RWPE2 (cell line): Measurements from ENCODE around the gene TNS4.

ENCODE experiments used
- ATAC-seq: fragments of 200-7000 bp; cut with Tn5 transposase; 3 replicates; pipeline ENCODE4 v1.9.1; 2021; ENCODE audit warnings: low read depth
- DNase-seq: peaks from one replicate; pipeline ENCODE4 v3.0.0-alpha.2; 2020; ENCODE audit warnings: low spot score
- H3K27ac ChIP-seq: fragments of 450-650 bp; 2 replicates; pipeline ENCODE4 v1.5.1; 2017; ENCODE audit warnings: mild to moderate bottlenecking; ENCODE audit not compliant: poor library complexity, severe bottlenecking
- H3K27me3 ChIP-seq: fragments of 250-450 bp; sonication (Bioruptor Pico); 2 replicates; pipeline ENCODE4 v1.5.1; 2021; ENCODE audit warnings: mild to moderate bottlenecking, moderate library complexity; ENCODE audit not compliant: insufficient read depth, poor library complexity, severe bottlenecking
- H3K36me3 ChIP-seq: fragments of 250-450 bp; sonication (Bioruptor Pico); 2 replicates; pipeline ENCODE4 v1.5.1; 2020; ENCODE audit warnings: low read depth, mild to moderate bottlenecking, moderate library complexity
- H3K4me1 ChIP-seq: fragments of 250-450 bp; sonication (Bioruptor Pico); 2 replicates; pipeline ENCODE4 v1.5.1; 2021; ENCODE audit warnings: mild to moderate bottlenecking, moderate library complexity; ENCODE audit not compliant: insufficient read depth, poor library complexity, severe bottlenecking
- H3K4me3 ChIP-seq: fragments of 250-450 bp; sonication (Bioruptor Pico); 2 replicates; pipeline ENCODE4 v1.5.1; 2021; ENCODE audit warnings: mild to moderate bottlenecking, moderate library complexity; ENCODE audit not compliant: severe bottlenecking
- H3K9me3 ChIP-seq: fragments of 250-450 bp; sonication (Bioruptor Pico); 2 replicates; pipeline ENCODE4 v1.5.1; 2021; ENCODE audit warnings: mild to moderate bottlenecking, moderate library complexity; ENCODE audit not compliant: severe bottlenecking
- TF ChIP-seq, protein P1 (sequence below): fragments of 450-650 bp; IDR thresholded peaks from one replicate; pipeline ENCODE4 v1.5.1; 2017; ENCODE audit warnings: mild to moderate bottlenecking, moderate library complexity; ENCODE audit not compliant: poor library complexity, severe bottlenecking

The TNS4 gene

DNA sequence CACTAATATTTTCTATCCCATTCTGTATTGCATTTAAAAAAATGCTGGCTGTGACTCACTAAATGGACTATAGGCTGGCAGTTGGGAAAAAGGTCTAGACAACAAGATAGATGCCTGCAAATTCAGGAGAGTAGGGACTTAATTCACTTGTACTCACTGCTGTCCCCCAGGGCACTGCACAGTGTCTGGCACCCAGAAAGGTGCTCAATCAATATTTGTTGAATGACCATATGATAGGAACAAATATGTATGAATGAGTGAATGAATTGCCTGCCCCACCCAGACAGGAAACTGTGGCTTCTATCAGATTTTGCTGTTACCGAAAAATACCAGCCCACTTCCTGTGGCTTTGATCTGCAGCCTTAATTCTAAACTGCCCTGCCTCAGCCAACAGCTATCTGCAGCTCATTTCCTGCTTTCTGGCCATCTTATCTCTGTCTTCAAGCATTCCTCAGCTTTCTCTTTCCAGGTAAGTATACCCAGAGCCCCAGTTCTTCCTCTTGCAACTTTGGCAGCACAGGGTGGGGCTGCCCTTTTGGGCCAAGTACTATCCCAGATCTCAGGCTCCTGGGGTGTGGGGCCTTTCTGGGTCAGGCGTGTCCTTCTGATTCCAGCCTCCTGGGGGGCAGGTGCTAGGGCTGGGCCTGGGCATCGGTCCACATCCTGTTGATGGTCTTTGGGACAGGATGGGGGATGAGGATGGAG is 15.3 kb upstream of the TNS4 start:
- TF ChIP-seq, protein P1, sequence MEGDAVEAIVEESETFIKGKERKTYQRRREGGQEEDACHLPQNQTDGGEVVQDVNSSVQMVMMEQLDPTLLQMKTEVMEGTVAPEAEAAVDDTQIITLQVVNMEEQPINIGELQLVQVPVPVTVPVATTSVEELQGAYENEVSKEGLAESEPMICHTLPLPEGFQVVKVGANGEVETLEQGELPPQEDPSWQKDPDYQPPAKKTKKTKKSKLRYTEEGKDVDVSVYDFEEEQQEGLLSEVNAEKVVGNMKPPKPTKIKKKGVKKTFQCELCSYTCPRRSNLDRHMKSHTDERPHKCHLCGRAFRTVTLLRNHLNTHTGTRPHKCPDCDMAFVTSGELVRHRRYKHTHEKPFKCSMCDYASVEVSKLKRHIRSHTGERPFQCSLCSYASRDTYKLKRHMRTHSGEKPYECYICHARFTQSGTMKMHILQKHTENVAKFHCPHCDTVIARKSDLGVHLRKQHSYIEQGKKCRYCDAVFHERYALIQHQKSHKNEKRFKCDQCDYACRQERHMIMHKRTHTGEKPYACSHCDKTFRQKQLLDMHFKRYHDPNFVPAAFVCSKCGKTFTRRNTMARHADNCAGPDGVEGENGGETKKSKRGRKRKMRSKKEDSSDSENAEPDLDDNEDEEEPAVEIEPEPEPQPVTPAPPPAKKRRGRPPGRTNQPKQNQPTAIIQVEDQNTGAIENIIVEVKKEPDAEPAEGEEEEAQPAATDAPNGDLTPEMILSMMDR: no peak
- DNase-seq (peak; percentile 70), ATAC-seq (peak; percentile 23)
- Histone ChIP-seq H3K27ac (peak overlapping the region; percentile 100), H3K27me3 (no peaks in the 10 kb centered on the region), H3K36me3 (peaks cover 5% of the 10 kb centered on the region; the same call in 1 of the 2 replicates), H3K4me1 (peaks cover 67% of the 10 kb centered on the region), H3K4me3 (no peak overlapping the region), H3K9me3 (no peaks in the 10 kb centered on the region)

DNA sequence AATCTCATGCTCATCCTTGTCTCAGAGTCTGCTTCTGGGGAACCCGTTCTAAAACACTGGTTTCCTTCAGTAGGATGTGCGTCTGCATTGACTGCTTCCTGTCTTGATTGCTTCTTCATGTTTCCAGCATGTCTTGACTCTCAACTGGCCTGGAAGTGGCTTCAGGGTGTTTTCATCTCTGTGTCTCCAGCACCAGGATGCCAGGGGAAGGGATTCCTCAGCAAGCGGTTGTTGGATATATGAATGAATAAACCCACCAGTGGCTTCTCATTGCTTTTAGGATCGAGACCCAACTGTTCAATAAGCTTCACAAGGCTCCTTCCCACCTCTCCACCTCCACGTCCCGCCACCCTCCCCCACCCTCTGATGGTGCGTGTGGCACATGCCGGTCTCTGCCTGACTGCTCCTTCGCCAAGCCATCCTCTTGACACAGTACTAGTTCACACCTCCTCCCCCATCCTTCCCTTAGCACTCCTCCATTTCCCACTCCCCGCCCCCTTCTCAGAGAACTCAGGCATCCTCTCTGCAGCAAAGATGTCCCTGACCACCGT is 14.1 kb upstream of the TNS4 start:
- no peaks in the 10 kb centered on the region for H3K27me3 ChIP-seq
- no peak overlapping the region for H3K4me3 ChIP-seq
- peaks cover 67% of the 10 kb centered on the region for H3K4me1 ChIP-seq
- DNase-seq: peak; percentile 24
- peak overlapping the region; percentile 100 for H3K27ac ChIP-seq
- no peaks in the 10 kb centered on the region for H3K9me3 ChIP-seq
- no peak for ATAC-seq
- TF ChIP-seq, protein P1: no peak
- no peaks in the 10 kb centered on the region for H3K36me3 ChIP-seq

DNA sequence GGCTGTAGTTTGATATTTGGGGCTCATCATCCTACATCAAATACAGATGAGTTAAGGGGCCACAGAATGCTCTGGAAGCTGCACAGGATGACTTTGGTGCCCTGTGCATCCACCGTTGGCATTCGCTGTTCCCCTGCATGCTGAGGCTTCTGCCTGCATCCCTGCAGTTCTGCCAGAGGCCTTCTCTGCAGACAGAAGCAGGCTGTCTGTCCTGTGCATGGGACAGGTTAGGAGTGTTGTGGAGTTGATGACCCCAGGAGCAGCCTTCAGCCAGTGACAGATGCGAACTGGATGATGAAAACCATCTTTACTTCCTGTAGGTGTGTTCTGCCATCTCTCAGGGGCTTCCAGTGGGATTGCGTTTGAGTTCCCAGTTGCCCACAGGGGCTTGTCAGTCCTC is 13.6 kb upstream of the TNS4 start:
- ATAC-seq (no peak), DNase-seq (peak; percentile 13)
- Histone ChIP-seq H3K4me3 (no peak overlapping the region), H3K27me3 (no peaks in the 10 kb centered on the region), H3K27ac (peak overlapping the region; percentile 100), H3K4me1 (peaks cover 66% of the 10 kb centered on the region), H3K9me3 (no peaks in the 10 kb centered on the region), H3K36me3 (no peaks in the 10 kb centered on the region)
- TF ChIP-seq, protein P1: no peak

- TF ChIP-seq, protein P1: no peak
- H3K4me3 ChIP-seq: no peak overlapping the region
- ATAC-seq: no peak
- DNase-seq: peak; percentile 42
- no peaks in the 10 kb centered on the region for H3K9me3 ChIP-seq
- no peaks in the 10 kb centered on the region for H3K36me3 ChIP-seq
- no peaks in the 10 kb centered on the region for H3K27me3 ChIP-seq
- H3K4me1 ChIP-seq: peaks cover 64% of the 10 kb centered on the region
- H3K27ac ChIP-seq: peak overlapping the region; percentile 100
These were observed 12.8 kb upstream of the TNS4 start for GRCh38 chr17:40514013-40514875.
